ENCODE data around the gene AP3S2.

AP3S2 gene

GRCh38 chr15:89785064-89785773, 108.6 kb downstream of the AP3S2 start:
- Histone ChIP-seq H3K9ac (ENCODE audit: low read depth, low read length) (no peak overlapping the region), H3K4me1 (ENCODE audit: insufficient read depth, low read length) (no peaks in the 10 kb centered on the region), H3K9me3 (ENCODE audit: insufficient read depth, low read length, severe bottlenecking) (no peaks in the 10 kb centered on the region), H3K27ac (ENCODE audit: low read length) (no peak overlapping the region), H2AFZ (ENCODE audit: low read depth, low read length) (no peak overlapping the region), H4K20me1 (ENCODE audit: insufficient read depth, low read length) (no peaks in the 10 kb centered on the region), H3K27me3 (ENCODE audit: insufficient read depth, low read length, poor library complexity) (no peaks in the 10 kb centered on the region), H3K4me2 (ENCODE audit: insufficient read depth, low read length) (no peak overlapping the region), H3K4me3 (ENCODE audit: low read depth in 1 of 2, low read length in 2 of 2) (no peak overlapping the region), H3K79me2 (ENCODE audit: insufficient read depth, low read length) (no peaks in the 10 kb centered on the region), H3K36me3 (ENCODE audit: insufficient read depth, low read length) (no peaks in the 10 kb centered on the region)
- ATAC-seq (ENCODE audit: insufficient read depth, low read depth) = no peak
- TF ChIP-seq EZH2 (IDR thresholded peaks at IDR 0.05; ENCODE audit: borderline replicate concordance, low read depth, low read length, severe bottlenecking) (no peak), CTCF (IDR thresholded peaks at IDR 0.05; ENCODE audit: borderline replicate concordance, extremely low read depth, low read length, poor library complexity, severe bottlenecking) (no peak)
- no peak for DNase-seq

GRCh38 chr15:89784686-89784960, 109.2 kb downstream of the AP3S2 start:
- no peak overlapping the region for H3K4me2 ChIP-seq (ENCODE audit: insufficient read depth, low read length)
- no peak for ATAC-seq (ENCODE audit: insufficient read depth, low read depth)
- H3K4me1 ChIP-seq (ENCODE audit: insufficient read depth, low read length) = no peaks in the 10 kb centered on the region

GRCh38 chr15:89783861-89784685, 109.7 kb downstream of the AP3S2 start:
- Histone ChIP-seq H3K27ac (ENCODE audit: low read length) (no peak overlapping the region), H4K20me1 (ENCODE audit: insufficient read depth, low read length) (no peaks in the 10 kb centered on the region), H3K79me2 (ENCODE audit: insufficient read depth, low read length) (no peaks in the 10 kb centered on the region), H3K9me3 (ENCODE audit: insufficient read depth, low read length, severe bottlenecking) (no peaks in the 10 kb centered on the region), H3K4me3 (ENCODE audit: low read depth in 1 of 2, low read length in 2 of 2) (no peak overlapping the region), H3K4me1 (ENCODE audit: insufficient read depth, low read length) (no peaks in the 10 kb centered on the region), H2AFZ (ENCODE audit: low read depth, low read length) (no peak overlapping the region), H3K4me2 (ENCODE audit: insufficient read depth, low read length) (no peak overlapping the region), H3K9ac (ENCODE audit: low read depth, low read length) (no peak overlapping the region), H3K27me3 (ENCODE audit: insufficient read depth, low read length, poor library complexity) (no peaks in the 10 kb centered on the region), H3K36me3 (ENCODE audit: insufficient read depth, low read length) (no peaks in the 10 kb centered on the region)
- no peak for DNase-seq
- TF ChIP-seq CTCF (IDR thresholded peaks at IDR 0.05; ENCODE audit: borderline replicate concordance, extremely low read depth, low read length, poor library complexity, severe bottlenecking) = no peak
- no peak for TF ChIP-seq EZH2 (IDR thresholded peaks at IDR 0.05; ENCODE audit: borderline replicate concordance, low read depth, low read length, severe bottlenecking)
- no peak for ATAC-seq (ENCODE audit: insufficient read depth, low read depth)

More at GRCh38 chr15:89784686-89784960, 109.2 kb downstream of the AP3S2 start:
- H3K9me3 ChIP-seq (ENCODE audit: insufficient read depth, low read length, severe bottlenecking) = no peaks in the 10 kb centered on the region
- no peak overlapping the region for H3K9ac ChIP-seq (ENCODE audit: low read depth, low read length)
- no peak for DNase-seq
- no peaks in the 10 kb centered on the region for H3K79me2 ChIP-seq (ENCODE audit: insufficient read depth, low read length)
- no peaks in the 10 kb centered on the region for H3K27me3 ChIP-seq (ENCODE audit: insufficient read depth, low read length, poor library complexity)
- no peaks in the 10 kb centered on the region for H3K36me3 ChIP-seq (ENCODE audit: insufficient read depth, low read length)
- no peak overlapping the region for H3K27ac ChIP-seq (ENCODE audit: low read length)
- TF ChIP-seq CTCF (IDR thresholded peaks at IDR 0.05; ENCODE audit: borderline replicate concordance, extremely low read depth, low read length, poor library complexity, severe bottlenecking) (no peak), EZH2 (IDR thresholded peaks at IDR 0.05; ENCODE audit: borderline replicate concordance, low read depth, low read length, severe bottlenecking) (no peak)
- H2AFZ ChIP-seq (ENCODE audit: low read depth, low read length) = no peak overlapping the region
- H3K4me3 ChIP-seq (ENCODE audit: low read depth in 1 of 2, low read length in 2 of 2) = no peak overlapping the region
- no peaks in the 10 kb centered on the region for H4K20me1 ChIP-seq (ENCODE audit: insufficient read depth, low read length)
